Measurements from ENCODE around the gene CARS1.

DNA sequence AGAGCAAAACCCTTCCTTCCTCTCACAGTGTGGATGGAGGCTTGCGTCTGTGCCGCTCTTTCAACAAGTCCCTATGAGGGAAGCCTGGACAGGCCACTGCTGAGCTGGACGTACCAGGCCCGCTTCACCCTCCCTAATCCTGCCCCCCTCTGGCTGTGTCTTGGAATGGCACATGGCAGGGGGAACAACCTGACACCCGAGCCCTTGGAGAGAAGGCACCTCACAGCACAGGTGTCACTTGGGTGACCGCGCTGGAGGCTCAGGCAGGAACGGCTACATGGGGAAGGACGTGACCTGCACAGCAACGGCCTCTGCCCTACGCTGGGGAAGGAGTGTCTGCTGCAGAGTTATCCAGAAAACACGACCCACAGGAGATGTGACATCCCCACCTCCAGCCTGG lies 11.0 kb downstream of the CARS1 start:
- no peak for TF ChIP-seq EP300 (IDR thresholded peaks at IDR 0.05)
- TF ChIP-seq, protein P1, sequence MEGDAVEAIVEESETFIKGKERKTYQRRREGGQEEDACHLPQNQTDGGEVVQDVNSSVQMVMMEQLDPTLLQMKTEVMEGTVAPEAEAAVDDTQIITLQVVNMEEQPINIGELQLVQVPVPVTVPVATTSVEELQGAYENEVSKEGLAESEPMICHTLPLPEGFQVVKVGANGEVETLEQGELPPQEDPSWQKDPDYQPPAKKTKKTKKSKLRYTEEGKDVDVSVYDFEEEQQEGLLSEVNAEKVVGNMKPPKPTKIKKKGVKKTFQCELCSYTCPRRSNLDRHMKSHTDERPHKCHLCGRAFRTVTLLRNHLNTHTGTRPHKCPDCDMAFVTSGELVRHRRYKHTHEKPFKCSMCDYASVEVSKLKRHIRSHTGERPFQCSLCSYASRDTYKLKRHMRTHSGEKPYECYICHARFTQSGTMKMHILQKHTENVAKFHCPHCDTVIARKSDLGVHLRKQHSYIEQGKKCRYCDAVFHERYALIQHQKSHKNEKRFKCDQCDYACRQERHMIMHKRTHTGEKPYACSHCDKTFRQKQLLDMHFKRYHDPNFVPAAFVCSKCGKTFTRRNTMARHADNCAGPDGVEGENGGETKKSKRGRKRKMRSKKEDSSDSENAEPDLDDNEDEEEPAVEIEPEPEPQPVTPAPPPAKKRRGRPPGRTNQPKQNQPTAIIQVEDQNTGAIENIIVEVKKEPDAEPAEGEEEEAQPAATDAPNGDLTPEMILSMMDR (IDR thresholded peaks at IDR 0.05): peak in 1 of 6 experiments; percentile 15
